Activated CD8-positive, alpha-beta memory T cell treated with anti-CD3 and anti-CD28 coated beads, Interleukin-2, amount 50 U/mL, for 1 hour (primary cell): Measurements from ENCODE around the gene C9orf40.
A peak's percentile ranks its signal among the peaks of the same experiment; 100 is the strongest.

ENCODE experiments used
- DNase-seq: peaks from one replicate; pipeline ENCODE4 v3.0.0-alpha.2; 2020; ENCODE audit errors: extremely low read depth

C9orf40 gene, protein sequence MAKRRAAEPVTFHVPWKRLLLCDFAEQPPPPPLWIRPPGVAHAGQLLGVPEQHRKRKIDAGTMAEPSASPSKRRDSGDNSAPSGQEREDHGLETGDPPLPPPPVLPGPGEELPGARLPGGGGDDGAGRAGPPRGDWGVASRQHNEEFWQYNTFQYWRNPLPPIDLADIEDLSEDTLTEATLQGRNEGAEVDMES

DNA sequence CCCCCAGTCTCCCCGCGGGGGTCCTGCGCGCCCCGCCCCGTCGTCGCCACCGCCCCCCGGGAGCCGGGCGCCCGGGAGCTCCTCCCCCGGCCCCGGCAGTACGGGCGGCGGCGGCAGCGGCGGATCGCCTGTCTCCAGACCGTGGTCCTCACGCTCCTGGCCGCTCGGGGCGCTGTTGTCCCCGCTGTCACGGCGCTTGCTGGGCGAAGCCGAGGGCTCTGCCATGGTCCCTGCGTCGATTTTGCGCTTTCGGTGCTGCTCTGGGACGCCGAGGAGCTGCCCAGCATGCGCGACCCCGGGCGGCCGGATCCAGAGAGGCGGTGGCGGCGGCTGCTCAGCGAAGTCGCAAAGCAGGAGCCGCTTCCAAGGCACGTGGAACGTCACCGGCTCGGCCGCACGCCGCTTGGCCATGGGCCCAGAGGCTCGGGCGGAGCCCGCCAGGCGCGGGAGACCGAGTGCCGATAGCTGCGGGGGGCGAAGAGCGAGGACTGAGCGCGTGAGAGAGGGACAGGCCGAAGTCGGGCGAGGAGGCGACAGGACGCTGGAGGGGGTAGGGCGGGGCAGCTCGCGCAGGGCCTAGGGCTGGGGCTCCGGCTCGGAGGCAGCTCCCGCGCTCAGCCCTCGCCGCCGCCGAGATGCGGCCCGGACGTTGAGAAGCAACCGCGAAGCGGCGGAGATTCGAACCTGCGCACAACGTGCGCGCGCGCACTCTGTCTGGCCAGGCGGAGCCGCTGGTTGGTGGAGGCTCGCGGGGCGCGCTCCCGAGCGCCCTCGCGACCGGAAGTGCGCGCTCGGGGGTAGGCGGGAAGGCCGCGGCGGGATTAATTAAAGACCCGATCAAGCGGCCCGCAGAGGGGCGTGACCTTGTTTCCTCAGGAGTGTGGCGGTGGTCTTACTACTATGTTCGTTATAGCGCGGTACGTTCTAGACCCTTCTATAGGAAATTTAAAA lies at the start of gene C9orf40:
C9orf40 (minus strand) TSS at position 712 of the 951 bp plus-strand sequence; CDS start at position 411, 301 bp downstream.
- DNase-seq: peak; percentile 68

- no peak for DNase-seq
Observed at GRCh38 chr9:75001719-75002421, 49.2 kb upstream of the C9orf40 start.

DNA sequence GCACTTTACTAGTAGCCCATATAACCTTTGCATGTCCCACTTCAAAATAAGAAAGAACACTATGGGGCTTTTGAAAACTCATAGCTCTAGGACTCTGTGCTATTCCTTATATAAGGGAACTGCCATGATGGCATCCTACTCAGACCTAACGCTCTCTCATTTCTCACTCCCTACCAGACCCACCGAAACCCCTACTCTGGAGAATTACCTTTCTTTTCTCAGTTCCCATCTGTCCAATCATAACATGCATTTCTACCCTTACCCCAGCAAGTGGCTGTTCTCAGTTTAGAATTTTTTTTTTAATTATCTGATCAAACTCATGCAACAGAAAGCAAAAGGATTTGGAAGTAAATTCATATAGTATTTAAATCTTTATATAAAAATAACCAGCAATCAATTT lies 48.1 kb upstream of the C9orf40 start:
- DNase-seq: no peak

DNA sequence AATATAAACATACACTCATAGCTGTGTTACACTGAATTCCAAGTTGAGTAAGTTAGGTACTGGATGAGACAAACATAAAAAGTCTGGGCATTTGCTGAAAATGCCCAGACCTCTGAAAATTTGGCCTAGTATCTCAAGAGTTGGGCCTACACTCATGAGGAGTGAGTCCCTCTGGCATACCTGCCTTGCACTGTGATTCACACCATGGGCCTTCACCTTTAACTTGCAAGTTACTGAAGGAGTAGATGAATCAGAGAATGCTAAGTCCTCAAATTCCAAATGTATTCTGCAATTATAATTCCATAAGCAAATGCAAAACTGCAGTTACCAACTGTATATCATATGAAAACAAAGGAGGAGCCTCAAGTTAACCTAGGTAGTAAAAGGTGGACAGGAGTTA lies 32.3 kb upstream of the C9orf40 start:
- DNase-seq: no peak

DNA sequence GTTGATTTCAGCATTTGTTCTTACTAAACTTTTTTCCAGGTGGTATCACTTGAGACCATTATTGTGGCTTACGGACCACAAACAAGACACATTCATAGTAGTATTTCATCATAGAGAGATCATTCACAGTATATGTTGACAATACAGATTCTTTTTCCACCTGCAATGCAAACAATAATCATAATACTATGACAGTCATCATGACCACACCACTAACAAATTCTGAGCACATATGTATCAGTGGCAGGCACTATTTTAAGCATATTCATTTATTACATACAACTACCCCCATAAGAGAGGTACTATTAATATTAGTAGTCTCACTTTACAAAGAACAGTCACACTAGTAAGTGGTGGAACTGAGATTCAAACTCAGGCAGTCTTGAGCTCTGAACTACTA lies 31.0 kb upstream of the C9orf40 start:
- DNase-seq: no peak

DNA sequence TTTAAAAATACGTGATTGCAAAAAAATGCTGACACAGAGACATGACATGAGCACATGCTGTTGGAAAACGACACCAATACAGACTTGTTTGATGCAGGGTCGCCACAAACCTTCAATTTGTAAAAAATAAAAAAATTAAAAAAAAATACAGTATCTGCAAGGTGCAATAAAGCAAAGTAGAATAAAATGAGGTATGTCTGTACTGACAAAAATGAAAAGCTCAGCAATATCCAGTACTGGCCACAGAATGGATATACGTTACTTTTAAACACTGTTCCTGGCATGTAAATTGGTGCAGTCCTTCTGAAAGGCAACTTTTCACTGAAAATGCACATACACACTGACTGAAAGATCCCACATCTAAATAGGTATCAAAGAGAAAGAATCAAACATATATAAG lies 27.1 kb upstream of the C9orf40 start:
- no peak for DNase-seq

DNA sequence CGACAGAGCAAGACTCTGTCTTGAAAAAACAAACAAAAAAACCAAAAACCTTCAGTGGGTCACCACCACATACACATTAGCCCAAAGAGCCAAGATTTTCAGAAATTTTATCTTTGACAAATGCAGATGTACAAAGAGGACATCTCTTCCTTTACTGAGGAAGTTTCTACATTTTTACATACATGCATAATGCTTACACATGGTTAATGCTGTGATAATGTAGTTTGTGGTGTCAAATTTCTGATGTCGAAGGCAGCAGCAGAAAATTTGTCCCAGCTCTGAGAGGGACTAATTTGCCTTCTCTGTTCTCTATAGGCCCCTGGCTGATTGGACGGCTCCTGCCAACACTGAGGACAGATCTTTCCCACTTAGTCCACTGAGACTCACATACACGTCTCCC lies 24.6 kb upstream of the C9orf40 start:
- no peak for DNase-seq

DNA sequence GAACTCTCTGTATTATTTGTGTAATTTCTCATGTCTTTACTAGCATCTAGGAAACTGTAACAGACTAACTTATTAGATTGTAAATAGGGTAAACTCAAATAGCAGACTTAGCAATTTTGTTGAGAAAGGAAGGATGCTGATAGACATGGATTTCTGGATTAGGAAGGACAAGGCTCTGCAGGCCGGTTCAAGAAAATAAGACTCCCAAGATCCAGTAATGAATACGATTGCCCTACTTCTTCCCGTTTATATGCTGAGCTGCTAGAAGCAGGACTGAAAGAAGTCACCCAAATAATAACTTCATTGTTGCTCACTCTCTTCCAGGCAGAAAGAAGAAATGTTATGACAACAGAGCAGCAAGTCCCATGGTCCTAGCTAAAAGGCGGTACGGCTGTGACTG lies 22.8 kb upstream of the C9orf40 start:
- no peak for DNase-seq

- DNase-seq: no peak
Observed at GRCh38 chr9:74974558-74974957, 21.8 kb upstream of the C9orf40 start.

DNA sequence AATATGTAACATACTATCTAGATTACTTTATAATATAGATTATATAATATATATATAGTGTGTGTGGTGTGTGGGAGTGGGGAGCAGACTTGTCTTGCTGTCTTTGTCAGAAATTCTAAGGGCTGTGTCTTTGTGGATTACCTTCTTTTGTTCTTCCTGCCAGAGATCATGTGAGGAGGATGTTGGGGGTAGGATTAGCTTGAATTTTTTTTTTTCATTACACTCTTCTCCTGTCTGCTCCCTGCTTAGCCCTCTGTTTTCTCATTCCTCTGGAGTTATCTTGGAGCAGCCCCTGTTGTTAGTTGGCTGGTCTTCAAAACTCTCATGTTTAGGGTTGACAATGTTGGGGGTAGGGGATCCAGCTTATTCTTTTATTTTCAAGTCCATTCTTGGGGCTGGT lies 21.0 kb upstream of the C9orf40 start:
- DNase-seq: no peak

DNA sequence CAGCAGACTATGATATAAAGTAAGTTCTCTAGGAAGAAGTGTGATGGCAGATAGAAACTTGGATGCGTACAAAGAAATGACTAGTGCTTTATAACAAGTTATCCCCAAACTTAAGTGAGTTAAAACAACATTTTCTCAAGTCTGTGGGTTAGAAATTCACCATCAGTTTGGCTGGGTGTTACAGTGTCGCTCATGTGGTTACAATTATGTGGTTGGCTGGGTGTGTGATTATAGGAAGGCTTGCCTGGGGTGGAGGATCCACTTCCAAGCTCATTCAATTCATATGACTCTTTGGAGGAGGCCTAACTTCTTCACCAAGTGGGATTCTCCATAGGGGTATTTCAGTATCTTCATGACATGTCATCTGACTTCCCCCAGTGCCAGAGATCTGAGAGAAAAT lies 10.3 kb upstream of the C9orf40 start:
- DNase-seq: no peak

DNA sequence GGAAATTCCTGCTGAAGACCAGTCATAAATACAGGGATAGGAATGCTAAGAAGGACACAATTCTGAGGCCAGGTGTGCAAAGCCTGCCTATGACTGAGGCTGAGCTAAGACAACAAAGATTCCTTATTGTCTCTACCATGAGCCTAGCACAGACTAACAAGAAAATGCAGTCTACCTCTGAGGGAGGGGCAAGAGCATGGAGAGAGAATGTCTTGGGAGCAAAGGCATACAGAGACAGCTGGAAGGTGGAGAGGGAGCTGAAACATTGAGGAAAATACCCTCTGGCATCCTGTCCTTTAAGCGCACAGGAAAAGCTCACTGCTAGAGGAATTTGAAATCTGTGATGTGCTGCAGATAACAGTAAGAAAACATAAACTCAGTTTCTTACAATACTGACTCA lies 8.8 kb upstream of the C9orf40 start:
- no peak for DNase-seq

- no peak for DNase-seq
Observed at GRCh38 chr9:74960561-74960960, 7.8 kb upstream of the C9orf40 start.

GRCh38 chr9:74958587-74958986 lies 5.9 kb upstream of the C9orf40 start:
- no peak for DNase-seq

DNA sequence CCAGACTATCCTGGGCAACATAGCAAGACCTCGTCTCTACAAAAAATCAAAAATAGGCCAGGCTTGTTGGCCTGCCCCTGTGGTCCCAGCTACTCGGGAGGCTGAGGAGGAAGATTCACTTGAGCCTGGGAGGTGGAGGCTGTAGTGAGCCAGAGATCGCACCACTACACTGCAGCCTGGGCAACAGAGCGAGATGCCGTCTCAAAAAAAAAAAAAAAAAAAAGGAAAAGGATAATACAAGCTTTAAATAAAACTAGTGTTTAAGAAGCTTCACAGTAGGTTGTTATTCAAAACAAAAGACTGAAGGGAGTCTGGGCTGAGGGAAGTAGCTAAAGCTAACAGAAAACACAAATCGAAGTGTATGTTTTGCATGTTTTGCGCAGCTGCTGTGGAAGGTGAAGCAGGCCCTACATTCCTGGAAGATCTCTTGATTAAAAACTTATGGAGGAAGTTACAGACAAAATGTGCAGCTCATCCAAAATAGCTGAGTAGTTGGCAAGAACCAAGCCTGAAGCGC lies 581 bp upstream of the C9orf40 start:
- DNase-seq: no peak

GRCh38 chr9:74951725-74952151 lies 974 bp downstream of the C9orf40 start:
- DNase-seq: no peak

DNA sequence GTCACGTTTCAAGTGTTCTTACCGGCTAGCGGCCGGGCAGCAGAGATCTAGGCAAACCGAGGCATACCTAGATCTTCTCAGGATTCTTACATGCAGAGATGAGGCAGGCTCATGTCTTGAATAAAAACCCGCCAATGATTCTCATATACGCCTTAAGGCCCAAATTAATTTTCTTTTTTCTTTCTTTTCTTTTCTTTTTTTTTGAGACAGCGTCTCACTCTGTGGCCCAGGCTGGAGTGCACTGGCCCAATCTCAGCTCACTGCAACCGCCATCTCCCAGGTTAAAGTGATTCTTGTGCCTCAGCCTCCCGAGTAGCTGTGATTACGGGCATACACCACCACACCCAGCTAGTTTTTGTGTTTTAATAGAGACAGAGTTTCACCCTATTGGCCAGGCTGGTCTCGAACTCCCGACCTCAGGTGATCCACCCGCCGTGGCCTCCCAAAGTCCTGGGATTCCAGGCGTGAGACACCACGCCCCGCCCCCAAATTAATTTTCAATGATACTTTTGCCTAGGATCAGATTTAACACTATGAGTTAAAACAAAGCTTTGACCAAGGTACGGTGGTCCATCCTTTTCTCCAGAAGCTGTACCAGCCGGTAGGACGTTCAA lies 1.5 kb downstream of the C9orf40 start:
- DNase-seq: no peak

GRCh38 chr9:74949859-74950855 lies 2.6 kb downstream of the C9orf40 start:
- no peak for DNase-seq

DNA sequence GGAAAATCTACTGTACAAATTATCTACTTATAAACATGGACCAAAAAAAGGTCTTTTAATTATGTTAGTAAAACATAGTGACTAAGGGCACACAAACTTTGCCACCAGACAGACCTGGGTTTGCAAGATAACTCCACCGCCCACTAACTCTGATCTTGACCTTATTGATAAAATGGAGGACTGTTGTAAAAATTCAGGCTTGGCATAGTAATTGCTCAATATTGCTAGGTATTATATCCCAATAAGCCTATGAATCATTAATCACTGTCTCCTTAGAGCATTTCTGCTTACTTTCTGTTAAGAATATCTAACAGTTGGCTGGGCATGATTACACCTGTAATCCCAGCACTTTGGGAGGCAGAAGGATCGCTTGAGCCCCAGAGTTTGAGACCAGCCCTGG lies 3.8 kb downstream of the C9orf40 start:
- no peak for DNase-seq

- no peak for DNase-seq
Observed at GRCh38 chr9:74946686-74947085, 6.0 kb downstream of the C9orf40 start.

GRCh38 chr9:74942801-74943200 lies 9.9 kb downstream of the C9orf40 start:
- DNase-seq: peak; percentile 12
